ENCODE results near the gene SNUPN.

GRCh38 chr15:75573648-75574384 is 51.7 kb downstream of the SNUPN start:
- TF ChIP-seq POLR2A (IDR thresholded peaks at IDR 0.05) (no peak), CTCF (IDR thresholded peaks at IDR 0.05) (no peak), POLR2AphosphoS5 (IDR thresholded peaks at IDR 0.05) (no peak), EP300 (IDR thresholded peaks at IDR 0.05) (no peak)

Measured in upper lobe of left lung (tissue), 4 donors.